Duodenal mucosa (tissue), 2 donors: ENCODE results near the gene MLANA.

Experiments
- H3K27ac ChIP-seq: one replicate; pipeline ENCODE4 v1.7.0; 2013; ENCODE audit warnings: low read depth, low read length
- H3K27me3 ChIP-seq, 2 donors: one replicate each; pipeline ENCODE4 v1.7.0; 2013; ENCODE audit warnings: low read length in 2 of 2, control low read depth in 1 of 2; ENCODE audit not compliant: insufficient read depth in 2 of 2, control insufficient read depth in 1 of 2
- H3K36me3 ChIP-seq, 2 donors: one replicate each; pipeline ENCODE4 v1.7.0; 2013; ENCODE audit warnings: low read length in 2 of 2, control low read depth in 1 of 2; ENCODE audit not compliant: insufficient read depth in 2 of 2, control insufficient read depth in 1 of 2
- H3K4me1 ChIP-seq, 2 donors: one replicate each; pipeline ENCODE4 v1.7.0; 2013; ENCODE audit warnings: low read length in 2 of 2, control low read depth in 1 of 2; ENCODE audit not compliant: insufficient read depth in 2 of 2, control insufficient read depth in 1 of 2
- H3K4me3 ChIP-seq, 2 donors: one replicate each; pipeline ENCODE4 v1.7.0; 2013; ENCODE audit warnings: low read length in 2 of 2, low read depth in 1 of 2
- H3K9ac ChIP-seq, 2 donors: one replicate each; pipeline ENCODE4 v1.7.0; 2013; ENCODE audit warnings: low read length in 2 of 2, low read depth in 1 of 2
- H3K9me3 ChIP-seq, 2 donors: one replicate each; pipeline ENCODE4 v1.7.0; 2013; ENCODE audit warnings: low read length in 2 of 2, control low read depth in 1 of 2; ENCODE audit not compliant: control insufficient read depth in 1 of 2

Gene MLANA

DNA sequence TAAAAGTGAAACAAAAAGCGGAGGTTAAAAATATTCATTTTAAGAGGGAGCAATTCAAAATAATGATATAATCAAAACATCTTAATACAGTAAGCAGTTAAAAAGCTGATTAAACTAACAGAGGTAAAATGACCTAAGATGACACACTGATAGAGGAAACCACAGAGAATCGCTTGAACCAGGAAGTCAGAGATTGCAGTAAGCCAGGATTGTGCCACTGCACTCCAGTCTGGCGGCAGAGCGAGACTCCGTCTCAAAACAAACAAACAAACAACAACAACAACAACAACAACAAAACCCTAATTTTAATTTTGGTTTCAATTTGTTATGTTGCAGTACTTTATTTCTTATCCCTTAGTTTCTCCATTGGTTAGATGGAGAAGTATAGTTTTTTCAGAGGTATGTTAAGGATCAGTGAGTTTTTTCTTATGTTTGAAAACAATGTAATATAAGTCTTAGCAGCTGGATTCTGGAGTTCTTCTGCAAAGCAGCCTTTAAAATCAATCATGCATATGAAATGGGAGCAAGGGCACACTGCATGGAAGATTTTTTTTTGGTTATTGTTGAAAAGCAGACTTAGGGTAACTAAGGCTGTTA lies 58.5 kb downstream of the MLANA start:
- Histone ChIP-seq H3K9me3 (no peaks in the 10 kb centered on the region), H3K27me3 (no peaks in the 10 kb centered on the region), H3K9ac (no peak overlapping the region), H3K27ac (no peak overlapping the region), H3K4me3 (peak overlapping the region in 1 of 2 donors; percentile 26), H3K4me1 (peaks cover 0 to 4% of the 10 kb centered on the region in 2 donors), H3K36me3 (no peaks in the 10 kb centered on the region)

DNA sequence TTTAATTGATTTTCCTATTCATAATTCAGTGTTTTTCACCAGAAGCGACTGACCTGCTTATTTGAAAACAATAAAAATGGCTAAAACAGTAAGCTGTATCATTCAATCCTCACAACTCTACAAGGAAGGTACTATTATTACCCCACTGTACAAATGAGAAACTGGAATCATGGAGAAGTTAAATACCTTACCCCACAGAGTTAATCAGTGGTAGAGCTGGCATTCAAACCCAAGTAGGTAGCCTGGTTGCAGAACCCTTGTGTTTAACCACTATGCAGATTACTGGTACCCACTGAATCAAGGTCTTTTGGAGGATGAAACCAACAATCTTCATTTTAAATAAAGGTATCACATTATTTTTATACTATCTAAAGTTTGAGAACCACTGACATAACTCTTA lies 59.6 kb downstream of the MLANA start:
- no peaks in the 10 kb centered on the region for H3K36me3 ChIP-seq
- no peak overlapping the region for H3K9ac ChIP-seq
- no peaks in the 10 kb centered on the region for H3K27me3 ChIP-seq
- no peak overlapping the region for H3K4me3 ChIP-seq
- H3K27ac ChIP-seq: no peak overlapping the region
- H3K4me1 ChIP-seq: peaks cover 0 to 4% of the 10 kb centered on the region in 2 donors
- no peaks in the 10 kb centered on the region for H3K9me3 ChIP-seq

DNA sequence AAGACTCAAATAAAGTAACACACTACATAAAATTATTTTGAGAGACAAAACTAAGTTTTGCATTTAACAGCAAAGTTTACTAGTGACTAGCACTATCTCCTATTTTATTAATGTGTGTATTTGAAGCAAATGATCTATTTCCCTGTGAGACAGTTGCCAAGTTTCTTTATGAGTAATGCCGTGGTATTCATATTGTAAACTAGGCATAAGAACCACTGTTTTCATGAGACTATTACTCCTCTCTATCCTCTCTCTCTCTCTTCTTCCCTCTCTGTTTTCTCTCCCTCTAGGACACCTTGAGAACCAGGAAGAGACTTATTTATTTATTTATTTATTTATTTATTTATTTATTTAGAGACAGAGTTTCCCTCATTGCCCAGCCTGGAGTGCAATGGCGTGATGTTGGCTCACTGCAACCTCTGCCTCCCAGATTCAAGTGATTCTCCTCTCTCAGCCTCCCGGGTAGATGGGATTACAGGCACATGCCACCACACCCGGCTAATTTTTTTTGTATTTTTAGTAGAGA lies 61.1 kb downstream of the MLANA start:
- no peak overlapping the region for H3K4me3 ChIP-seq
- no peaks in the 10 kb centered on the region for H3K27me3 ChIP-seq
- no peak overlapping the region for H3K27ac ChIP-seq
- peaks cover 0 to 4% of the 10 kb centered on the region in 2 donors for H3K4me1 ChIP-seq
- no peaks in the 10 kb centered on the region for H3K36me3 ChIP-seq
- H3K9me3 ChIP-seq: no peaks in the 10 kb centered on the region
- no peak overlapping the region for H3K9ac ChIP-seq

DNA sequence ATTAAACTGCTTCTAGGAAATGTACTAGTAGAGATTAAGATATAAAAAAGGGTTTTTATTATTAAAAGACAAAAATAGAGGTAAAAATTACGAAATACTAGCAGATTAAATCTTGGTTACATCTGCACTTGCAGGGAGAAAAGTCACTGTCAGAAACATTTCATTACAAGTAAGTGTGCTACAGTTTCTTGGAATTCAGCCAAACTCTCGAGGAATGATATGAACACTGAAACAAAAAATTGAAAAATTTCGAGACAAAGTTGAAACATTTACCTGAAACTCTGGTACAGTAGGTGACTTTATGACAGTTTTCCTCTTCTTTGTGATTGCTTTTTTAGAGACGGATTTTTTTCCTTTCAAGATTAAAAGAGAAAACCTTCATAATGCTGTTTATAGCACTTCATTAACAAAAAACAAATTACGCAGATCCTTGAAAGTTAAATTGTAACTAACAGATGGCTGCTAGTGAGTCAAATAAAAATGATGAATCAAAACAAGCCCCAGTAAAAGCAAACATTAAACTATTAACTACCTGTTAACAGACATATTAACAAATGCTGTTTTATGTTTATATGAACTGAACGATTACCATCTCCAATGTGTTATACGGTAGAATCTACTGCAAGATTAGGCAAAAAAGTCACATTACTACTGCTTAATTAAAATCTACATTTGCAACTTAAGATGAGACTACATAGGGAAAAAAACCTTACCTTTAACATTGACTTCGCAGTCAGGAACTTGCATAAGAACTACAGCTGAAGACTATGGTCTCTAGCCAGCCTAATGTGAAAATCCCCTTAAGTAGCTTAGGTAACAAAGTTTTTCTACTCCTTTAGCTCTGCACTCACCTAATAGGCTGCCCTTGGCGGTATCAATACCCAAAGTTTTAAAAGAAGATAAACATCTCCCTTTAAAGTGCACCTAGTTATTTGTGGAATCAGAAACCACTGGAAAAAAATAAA lies 63.3 kb downstream of the MLANA start:
- Histone ChIP-seq H3K4me3 (peak overlapping the region; percentile 18 to 26), H3K27me3 (no peaks in the 10 kb centered on the region), H3K9ac (no peak overlapping the region), H3K27ac (no peak overlapping the region), H3K36me3 (no peaks in the 10 kb centered on the region), H3K4me1 (peaks cover 0 to 4% of the 10 kb centered on the region in 2 donors), H3K9me3 (no peaks in the 10 kb centered on the region)

DNA sequence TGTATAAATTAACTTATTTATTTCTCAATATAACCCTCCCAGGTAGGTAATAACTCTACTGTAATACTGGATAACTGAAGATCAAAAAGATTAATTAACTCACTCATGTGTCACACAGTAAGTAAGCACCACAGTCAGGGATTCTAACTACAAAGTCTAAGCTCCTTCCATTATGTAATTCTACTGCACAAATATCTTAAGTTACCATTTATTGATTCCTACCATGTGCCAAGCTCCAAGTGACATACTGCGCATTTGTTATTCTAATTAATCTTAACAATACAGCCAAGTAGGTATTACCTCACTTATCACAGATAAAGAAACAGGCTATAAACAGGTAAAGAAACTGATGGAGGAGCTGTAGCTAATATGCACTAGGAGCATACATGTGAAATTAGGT lies 66.5 kb downstream of the MLANA start:
- no peak overlapping the region for H3K4me3 ChIP-seq
- no peaks in the 10 kb centered on the region for H3K27me3 ChIP-seq
- H3K4me1 ChIP-seq: no peaks in the 10 kb centered on the region
- no peaks in the 10 kb centered on the region for H3K9me3 ChIP-seq
- H3K27ac ChIP-seq: no peak overlapping the region
- H3K9ac ChIP-seq: no peak overlapping the region
- H3K36me3 ChIP-seq: no peaks in the 10 kb centered on the region

DNA sequence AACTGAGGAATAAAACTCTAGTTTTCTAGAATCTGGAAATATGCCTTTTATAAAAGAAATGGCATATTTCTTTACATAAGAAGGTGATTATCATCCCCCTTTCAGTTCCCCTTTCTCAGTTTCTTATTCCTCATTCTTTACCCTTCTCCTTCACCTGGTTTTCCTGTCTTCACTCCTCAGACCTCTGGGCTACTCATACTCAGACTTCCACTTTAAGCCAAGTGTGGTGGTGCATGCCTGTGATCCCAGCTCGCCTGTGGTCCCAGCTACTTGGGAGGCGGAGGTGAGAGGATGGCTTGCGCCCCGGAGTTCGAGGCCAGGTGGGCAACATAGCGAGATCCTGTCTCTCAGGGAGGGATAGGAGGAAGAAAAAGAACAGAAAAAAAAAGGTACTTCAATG lies 67.6 kb downstream of the MLANA start:
- H3K9ac ChIP-seq: no peak overlapping the region
- H3K27me3 ChIP-seq: no peaks in the 10 kb centered on the region
- no peak overlapping the region for H3K4me3 ChIP-seq
- no peaks in the 10 kb centered on the region for H3K4me1 ChIP-seq
- H3K27ac ChIP-seq: no peak overlapping the region
- H3K9me3 ChIP-seq: no peaks in the 10 kb centered on the region
- H3K36me3 ChIP-seq: no peaks in the 10 kb centered on the region
